GM12892 (cell line): Measurements from ENCODE around the gene TNKS1BP1.

Experiments used
- DNase-seq: peaks from one replicate; pipeline ENCODE4 v3.0.0; 2011; ENCODE audit not compliant: insufficient read length
- FAIRE-seq: peaks from 2 replicates; lab custom pipeline; 2011; peaks lifted over from hg19 to GRCh38; lab: Jason Lieb, UNC
- POLR2AphosphoS5 ChIP-seq: IDR thresholded peaks from 2 replicates; pipeline ENCODE4 v1.6.1; 2011; ENCODE audit warnings: low read depth, low read length, control low read depth
- TAF1 ChIP-seq: IDR thresholded peaks from 2 replicates; pipeline ENCODE4 v1.6.1; 2011; ENCODE audit warnings: low read depth, mild to moderate bottlenecking, control low read depth, low read length, borderline replicate concordance

Gene TNKS1BP1

DNA sequence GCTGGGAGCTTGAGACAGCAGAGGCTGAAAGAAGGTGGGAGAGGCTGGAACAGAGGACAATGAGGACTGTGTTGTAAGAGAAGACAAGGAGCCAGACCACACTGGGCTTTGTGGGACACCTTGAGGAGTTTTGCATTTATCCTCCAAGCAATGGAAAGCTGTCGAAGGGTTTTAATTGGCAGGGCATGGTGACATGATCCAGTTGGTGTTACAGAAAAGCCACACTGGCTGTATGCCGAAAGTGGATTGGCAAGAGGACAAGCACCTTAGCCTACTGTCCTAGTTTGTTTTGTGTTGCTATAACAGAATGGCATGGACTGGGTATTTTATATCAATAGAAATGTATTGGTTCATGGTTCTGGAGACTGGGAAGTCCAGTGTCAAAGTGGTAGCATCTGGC is 73.7 kb downstream of the TNKS1BP1 start:
- TF ChIP-seq TAF1: no peak
- TF ChIP-seq POLR2AphosphoS5: no peak
- DNase-seq: no peak
- FAIRE-seq: no peak
